ENCODE data around the gene HIPK1.

The HIPK1 gene

DNA sequence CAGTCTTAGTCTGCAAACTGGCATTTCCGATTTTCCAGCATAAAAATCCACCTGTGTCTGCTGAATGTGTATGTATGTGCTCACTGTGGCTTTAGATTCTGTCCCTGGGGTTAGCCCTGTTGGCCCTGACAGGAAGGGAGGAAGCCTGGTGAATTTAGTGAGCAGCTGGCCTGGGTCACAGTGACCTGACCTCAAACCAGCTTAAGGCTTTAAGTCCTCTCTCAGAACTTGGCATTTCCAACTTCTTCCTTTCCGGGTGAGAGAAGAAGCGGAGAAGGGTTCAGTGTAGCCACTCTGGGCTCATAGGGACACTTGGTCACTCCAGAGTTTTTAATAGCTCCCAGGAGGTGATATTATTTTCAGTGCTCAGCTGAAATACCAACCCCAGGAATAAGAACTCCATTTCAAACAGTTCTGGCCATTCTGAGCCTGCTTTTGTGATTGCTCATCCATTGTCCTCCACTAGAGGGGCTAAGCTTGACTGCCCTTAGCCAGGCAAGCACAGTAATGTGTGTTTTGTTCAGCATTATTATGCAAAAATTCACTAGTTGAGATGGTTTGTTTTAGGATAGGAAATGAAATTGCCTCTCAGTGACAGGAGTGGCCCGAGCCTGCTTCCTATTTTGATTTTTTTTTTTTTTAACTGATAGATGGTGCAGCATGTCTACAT is 47.6 kb downstream of the HIPK1 start:
- DNase-seq (ENCODE audit: low read depth, low spot score) = no peak
- H3K4me3 ChIP-seq (ENCODE audit: low read length) = no peak overlapping the region

DNA sequence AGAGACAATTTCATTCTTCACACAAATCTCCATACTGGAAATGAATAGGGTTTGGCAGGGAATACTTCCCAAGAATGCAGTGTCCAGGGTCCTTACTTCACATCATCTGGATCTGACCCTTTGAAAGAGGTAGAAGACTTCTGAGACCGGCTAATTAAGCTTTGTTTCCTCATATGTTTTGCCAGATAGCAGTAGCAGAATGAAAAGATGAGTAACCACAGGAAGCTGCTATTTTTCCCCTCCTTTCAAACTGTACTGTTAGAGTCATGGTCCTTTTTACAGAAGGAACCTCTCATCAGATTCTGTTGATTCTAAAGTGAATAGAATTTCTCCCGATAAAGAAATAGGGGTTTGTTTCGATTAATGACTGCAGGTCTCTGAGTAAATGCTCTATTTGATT is 48.8 kb downstream of the HIPK1 start:
- no peak overlapping the region for H3K4me3 ChIP-seq (ENCODE audit: low read length)
- no peak for DNase-seq (ENCODE audit: low read depth, low spot score)

DNA sequence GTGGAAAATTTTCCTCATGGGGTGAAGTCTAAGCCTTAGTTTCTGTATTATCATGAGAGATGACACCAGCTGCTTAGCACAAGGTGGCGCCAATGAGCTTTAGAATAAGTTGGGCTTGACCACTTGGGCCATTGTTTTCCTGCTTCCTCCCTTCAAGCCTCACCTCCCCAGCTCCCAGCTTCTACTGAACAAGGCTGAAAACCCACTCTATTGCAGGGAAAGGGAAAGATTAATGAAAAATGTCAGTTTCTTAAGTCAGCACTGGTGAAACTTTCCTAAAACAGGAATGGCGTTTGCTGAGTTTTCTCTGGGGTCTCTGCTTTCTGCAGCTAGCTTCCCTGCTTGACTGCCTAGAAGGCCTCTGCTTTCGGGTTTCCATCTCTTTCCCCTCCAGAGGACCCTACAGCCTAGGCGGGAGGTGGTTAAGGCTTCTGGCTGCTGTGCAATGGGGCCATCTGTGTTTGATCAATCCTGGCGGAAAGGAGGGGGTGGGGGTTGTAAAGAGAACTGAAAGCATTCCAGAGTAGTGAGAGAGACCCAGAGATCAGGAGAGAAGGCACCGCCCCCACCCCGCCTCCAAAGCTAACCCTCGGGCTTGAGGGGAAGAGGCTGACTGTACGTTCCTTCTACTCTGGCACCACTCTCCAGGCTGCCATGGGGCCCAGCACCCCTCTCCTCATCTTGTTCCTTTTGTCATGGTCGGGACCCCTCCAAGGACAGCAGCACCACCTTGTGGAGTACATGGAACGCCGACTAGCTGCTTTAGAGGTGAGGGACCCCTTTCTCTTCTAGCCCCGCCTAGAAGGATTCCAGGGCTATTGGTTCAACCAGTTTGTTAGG is 50.0 kb downstream of the HIPK1 start, which contains the start of gene OLFML3:
TSS of gene OLFML3 (plus strand) at position 612 of the 840 bp plus-strand sequence. CDS start at position 655, 43 bp downstream.
- DNase-seq (ENCODE audit: low read depth, low spot score) = peak; percentile 48
- no peak within 1 kb of the TSS for H3K4me3 ChIP-seq (ENCODE audit: low read length)

DNA sequence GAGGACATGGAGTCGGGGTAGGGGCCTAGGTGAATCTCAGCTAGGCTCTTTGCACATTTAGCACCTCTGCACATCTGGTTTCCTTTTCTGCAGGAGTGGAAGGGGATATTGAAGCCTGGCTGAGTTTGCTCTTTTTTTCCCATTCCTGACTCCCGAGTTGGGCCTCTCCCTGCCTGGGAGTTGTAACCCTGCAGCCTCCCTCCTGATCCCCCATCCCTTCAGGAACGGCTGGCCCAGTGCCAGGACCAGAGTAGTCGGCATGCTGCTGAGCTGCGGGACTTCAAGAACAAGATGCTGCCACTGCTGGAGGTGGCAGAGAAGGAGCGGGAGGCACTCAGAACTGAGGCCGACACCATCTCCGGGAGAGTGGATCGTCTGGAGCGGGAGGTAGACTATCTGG is 51.0 kb downstream of the HIPK1 start:
- no peak for DNase-seq (ENCODE audit: low read depth, low spot score)
- H3K4me3 ChIP-seq (ENCODE audit: low read length) = no peak overlapping the region

DNA sequence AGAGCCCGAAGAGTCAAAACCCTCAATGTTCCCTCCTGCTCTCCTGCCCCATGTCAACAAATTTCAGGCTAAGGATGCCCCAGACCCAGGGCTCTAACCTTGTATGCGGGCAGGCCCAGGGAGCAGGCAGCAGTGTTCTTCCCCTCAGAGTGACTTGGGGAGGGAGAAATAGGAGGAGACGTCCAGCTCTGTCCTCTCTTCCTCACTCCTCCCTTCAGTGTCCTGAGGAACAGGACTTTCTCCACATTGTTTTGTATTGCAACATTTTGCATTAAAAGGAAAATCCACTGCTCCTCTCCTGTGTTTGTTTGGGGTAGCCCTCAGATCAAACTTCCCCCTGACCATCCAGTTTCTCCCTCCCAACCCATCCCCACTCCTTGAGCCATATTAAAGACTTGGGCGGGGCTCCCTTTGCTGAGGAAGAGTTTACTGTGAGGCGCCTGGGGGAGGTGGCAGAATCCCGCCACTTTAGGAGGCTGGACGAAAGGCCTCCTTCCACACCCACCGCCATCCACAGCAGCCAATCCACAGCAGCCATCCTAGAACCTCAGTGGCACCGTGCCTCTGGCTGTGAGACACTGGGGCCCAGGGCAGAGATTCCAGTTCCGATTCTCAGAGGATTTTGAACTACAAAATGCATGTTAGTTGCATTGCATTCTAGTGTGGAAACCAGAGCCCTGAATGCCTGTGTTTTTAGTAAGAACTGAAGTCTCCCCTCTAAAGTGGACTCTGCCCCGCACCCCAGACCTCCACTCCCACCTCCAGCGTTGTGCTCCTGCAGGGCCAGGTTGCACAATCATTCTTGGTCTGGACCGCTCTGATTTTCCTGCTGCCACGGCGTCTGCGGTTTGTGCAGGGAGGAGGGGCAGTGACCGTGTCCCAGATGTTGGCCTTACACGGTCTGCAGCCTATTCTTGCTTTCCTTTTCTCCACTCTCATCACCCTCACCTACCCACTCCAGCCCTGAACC is 53.1 kb downstream of the HIPK1 start:
- DNase-seq (ENCODE audit: low read depth, low spot score) = no peak
- H3K4me3 ChIP-seq (ENCODE audit: low read length) = no peak overlapping the region

DNA sequence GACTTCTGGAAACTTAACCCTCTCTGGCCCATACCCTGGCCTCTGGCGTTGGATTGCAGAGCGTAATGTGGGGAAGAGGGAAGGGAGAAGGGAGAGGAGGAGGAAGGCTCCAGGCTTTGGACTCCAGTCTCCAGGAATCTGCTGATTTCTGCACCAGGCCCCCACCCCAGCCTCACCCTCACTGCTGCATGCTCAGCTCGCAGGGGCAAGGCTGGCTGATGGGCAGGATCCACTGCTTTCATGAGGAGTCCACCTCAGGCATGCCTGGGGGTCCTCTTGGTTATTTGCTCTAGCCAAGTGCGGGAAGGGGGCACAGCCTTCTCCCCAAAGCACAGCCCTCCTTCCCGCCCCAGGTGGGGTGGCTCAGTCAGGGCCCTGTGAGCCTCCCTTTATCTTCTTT is 53.8 kb downstream of the HIPK1 start:
- H3K4me3 ChIP-seq (ENCODE audit: low read length) = no peak overlapping the region
- DNase-seq (ENCODE audit: low read depth, low spot score) = no peak

DNA sequence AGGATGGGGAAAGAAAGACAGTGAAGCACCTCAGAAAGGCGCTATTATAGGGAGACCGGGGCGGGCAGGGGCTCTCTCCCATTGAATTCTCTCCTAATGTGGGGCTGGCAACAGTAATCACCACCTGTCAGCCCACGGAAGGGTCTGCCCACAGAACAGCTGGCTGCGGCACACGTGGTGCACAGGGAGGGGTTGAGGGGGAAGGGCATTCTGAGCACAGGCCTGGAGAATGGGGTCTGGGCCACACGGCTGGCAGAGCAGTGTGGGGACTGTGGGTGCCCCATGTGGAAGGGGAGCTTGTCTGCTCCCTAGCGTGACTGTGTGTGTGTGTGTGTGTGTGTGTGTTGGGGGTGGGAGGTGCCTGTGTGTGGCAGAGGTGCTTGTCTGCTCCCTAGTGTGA is 54.3 kb downstream of the HIPK1 start:
- H3K4me3 ChIP-seq (ENCODE audit: low read length) = no peak overlapping the region
- DNase-seq (ENCODE audit: low read depth, low spot score) = no peak

DNA sequence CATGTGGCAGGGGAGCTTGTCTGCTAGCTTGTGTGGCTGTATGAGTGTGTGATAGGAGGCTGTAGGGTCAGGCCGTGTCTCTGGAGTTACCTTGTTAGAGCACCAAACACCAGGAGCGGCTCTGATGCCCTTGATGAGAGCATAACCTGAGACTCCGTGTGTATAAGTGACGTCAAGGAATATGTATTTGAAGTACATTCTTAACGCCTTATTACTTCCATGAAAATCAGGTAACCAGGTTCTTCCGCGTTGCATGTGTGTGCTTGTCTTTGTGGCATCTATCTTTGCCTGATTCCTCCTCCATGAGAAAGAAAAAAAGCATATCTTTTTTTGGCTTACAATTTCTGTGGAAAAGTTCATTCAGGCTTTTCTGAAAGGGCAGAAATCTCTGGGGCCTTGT is 54.7 kb downstream of the HIPK1 start:
- no peak for DNase-seq (ENCODE audit: low read depth, low spot score)
- no peak overlapping the region for H3K4me3 ChIP-seq (ENCODE audit: low read length)

DNA sequence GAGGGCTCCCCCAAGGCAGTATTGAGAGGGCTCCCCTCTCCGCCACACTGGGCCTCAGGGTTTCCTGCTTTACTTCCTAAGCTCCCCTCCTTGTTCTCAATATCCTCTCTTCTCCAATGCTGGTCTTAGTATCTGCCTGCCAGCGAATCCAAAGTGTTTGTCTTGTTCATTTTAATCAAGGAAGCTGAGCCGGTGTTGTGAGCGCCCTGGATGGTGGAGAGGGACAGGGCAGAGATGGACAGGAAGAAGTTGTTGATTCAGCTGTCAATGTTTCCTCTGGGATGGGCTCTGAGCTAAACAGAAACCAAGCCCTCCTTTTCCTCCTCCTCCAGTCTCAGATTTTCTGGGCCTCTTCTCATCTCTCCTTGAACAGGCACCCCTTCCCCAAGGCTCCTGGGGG is 55.6 kb downstream of the HIPK1 start:
- no peak overlapping the region for H3K4me3 ChIP-seq (ENCODE audit: low read length)
- no peak for DNase-seq (ENCODE audit: low read depth, low spot score)

DNA sequence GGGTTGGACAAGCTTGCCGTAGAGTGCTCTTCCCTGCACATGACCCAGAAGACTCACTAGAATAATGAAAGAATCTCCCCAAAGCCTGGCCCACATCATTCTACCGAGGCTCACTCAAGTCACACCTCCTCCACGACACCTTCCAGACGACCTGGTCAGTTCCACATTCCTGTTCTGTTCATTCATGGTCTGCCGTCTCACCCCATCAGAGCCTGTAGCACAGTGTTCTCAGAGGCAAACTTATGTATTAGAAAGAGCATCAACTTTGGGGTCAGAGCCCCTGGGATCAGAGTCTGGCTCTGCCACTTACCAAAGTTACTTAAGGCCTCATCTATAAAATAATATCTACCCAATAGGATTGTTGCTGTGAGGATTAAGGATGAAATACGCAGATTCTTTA is 57.7 kb downstream of the HIPK1 start:
- H3K4me3 ChIP-seq (ENCODE audit: low read length) = no peak overlapping the region
- DNase-seq (ENCODE audit: low read depth, low spot score) = no peak

DNA sequence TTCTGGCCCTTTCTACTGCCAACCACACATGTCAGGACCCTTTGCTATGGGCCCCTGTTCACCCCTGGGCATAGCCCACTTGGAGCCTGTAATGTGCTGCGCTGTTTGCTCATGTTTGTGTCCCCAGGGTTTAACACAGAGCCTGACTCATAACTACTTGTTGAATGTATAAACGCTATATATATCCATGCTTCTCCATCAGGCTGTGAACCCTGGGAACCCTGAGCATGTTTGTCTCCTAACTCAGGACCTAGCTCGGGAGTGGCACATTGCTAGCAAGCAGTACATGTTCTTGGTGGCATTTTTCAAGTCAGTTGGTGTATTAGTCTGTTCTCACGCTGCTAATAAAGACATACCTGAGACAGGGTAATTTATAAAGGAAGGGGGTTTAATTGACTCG is 58.1 kb downstream of the HIPK1 start:
- DNase-seq (ENCODE audit: low read depth, low spot score) = no peak
- no peak overlapping the region for H3K4me3 ChIP-seq (ENCODE audit: low read length)

DNA sequence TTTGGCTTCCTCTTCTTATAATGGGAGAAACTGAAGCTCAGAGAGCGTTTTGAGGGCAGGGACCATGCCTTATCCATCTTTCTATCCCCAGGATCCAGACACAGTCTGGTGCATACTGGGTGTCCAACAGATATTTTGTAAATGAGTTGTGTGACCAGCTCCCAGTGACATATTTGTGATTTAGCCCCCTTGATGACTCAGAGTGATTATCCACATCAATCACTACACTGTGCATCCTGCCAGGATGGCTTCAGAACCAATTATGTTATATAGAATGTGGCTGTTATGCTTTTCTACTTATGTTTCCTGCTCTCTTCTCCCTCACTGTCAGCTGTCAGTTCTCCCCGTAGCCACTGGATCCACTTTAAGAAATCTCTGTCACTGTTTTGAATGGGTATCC is 61.4 kb downstream of the HIPK1 start:
- no peak for DNase-seq (ENCODE audit: low read depth, low spot score)

DNA sequence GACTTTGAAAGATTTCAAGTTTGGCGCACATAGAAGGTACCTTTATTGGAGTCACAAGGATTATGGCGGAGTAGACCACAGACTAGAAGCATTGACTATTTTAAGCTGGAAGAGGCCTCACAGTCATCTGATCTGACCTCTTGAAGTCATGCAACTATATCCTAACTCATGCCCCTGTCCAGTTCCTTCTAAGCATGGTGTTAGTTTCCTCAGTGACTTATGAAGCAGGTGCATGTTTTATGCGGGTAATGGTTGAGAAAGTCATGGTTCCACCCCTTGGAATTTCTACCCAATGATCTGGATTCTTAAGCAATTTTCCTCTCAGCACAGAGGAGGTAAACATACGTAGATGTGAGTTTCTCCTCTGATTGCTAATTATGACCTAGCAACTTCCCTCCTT is 61.8 kb downstream of the HIPK1 start:
- DNase-seq (ENCODE audit: low read depth, low spot score) = no peak
- H3K4me3 ChIP-seq (ENCODE audit: low read length) = no peak overlapping the region

More for the DNA sequence above, 61.4 kb downstream of the HIPK1 start:
- H3K4me3 ChIP-seq (ENCODE audit: low read length) = no peak overlapping the region

DNA sequence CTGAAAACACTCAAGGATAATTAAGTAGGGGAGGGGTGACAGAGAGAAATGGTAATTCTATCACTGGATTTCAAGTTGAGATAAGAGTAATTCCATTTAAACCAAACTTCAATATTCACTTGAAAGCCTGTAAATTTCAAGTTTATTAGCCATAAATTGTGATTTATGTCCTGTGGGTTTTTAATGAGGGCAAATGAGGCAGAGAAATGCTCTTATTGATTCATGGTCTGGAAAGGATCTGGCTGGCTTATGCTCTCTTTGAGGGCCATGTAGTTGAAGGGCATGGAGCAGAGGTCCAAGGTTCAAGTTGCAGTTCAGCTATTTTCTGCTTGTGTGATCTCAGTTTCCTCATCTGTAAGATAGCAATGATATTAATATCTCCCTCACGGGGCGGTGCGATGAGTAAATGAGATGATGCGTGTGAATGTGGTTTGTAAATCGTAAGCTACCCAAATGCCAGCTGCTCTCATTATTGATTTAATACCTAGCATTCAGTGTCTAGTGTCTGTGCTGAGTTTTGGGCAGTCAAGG is 62.4 kb downstream of the HIPK1 start:
- no peak for DNase-seq (ENCODE audit: low read depth, low spot score)
- H3K4me3 ChIP-seq (ENCODE audit: low read length) = no peak overlapping the region

DNA sequence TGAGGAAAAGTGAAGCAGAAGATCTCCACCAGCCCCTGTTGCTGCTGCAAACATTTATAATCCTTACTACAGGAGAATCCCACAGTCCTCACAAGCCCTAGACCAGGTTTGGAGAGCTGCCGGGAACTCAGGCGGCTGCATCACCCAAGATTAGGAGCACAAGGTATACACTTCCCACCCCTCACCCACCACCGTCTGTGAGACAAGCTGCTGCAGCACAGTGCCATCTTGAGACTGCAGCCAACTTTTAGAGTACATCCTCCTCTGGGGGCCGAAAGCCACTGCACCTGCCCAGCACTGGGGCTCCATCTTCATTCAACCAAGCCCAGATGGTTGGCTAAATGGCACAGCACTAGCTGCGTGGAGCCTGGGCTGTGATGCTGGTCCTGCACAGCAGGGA is 63.9 kb downstream of the HIPK1 start:
- H3K4me3 ChIP-seq (ENCODE audit: low read length) = no peak overlapping the region
- no peak for DNase-seq (ENCODE audit: low read depth, low spot score)

DNA sequence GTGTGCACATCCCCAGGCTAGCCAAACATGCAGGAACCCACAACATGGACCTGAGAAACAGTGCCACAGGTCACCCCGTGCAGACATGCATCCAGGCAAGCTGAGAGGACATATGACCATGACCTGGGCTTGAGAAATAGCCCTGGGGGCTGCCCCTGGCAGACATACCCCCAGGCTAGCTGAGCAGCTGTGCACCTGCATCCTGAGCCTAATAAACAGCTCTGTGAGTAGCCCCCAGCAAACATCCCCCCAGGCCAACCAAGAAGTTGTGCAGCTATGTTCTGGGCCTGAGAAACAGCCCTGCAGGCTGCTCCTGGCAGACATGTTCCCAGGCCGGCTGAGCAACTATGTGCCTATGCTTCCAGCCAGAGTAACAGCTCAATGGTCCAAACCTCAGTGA is 64.6 kb downstream of the HIPK1 start:
- no peak for DNase-seq (ENCODE audit: low read depth, low spot score)
- H3K4me3 ChIP-seq (ENCODE audit: low read length) = no peak overlapping the region

DNA sequence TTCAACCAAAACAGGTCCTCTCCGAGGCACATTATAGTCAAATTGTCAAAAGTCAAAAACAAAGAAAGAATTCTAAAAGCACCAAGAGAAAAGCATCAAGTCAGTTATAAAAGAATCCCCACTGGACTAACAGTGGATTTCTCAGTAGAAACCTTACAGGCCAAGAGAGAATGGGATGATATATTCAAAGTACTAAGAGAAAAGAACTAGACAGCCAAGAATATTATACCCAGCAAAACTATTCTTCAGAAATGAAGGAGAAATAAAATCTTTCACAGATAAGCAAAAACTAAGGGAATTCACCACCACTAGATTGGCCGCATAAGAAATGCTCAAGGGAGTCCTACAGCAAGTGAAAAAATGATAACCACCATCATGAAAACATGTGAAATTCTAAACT is 66.3 kb downstream of the HIPK1 start:
- no peak for DNase-seq (ENCODE audit: low read depth, low spot score)

DNA sequence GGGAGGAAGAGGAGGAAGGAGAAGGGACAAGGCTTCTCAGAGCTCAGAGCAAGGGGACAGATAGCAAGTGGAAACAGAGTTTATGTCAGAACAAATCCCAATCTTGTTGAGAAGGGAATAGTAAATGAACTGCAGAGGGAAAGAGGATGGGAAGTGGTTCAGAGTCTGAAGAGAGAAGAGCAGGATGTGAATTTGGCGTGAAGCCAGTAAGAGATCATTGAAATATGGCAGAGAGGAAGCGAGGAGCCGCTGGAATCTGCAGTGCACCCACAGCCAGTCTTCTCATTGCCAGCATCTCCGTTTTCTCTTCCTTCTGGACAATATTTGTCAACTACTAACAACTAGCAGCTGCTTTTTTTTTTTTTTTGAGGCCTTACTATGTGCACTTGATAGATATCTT is 69.2 kb downstream of the HIPK1 start:
- no peak for DNase-seq (ENCODE audit: low read depth, low spot score)
- H3K4me3 ChIP-seq (ENCODE audit: low read length) = no peak overlapping the region

More for the DNA sequence above, 66.3 kb downstream of the HIPK1 start:
- H3K4me3 ChIP-seq (ENCODE audit: low read length) = no peak overlapping the region

DNA sequence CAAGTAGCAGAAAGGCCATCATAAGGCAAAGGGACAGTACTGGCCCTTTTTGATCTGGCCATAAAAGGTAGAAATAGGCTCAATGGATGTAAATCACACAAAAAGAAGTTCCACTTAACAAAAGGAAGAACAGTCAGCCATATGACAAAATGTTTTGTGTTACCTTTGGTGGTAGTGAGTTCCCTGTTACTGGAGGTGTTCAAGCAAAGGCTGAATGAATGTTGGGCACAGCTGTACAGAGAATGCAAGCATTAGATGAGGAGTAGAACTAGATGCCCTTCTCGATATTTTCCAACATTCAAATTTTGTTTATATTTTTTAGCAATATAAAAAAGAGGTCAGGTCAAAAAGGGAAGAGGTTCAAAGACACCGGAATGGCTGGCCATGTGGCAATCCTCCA is 70.1 kb downstream of the HIPK1 start:
- no peak for DNase-seq (ENCODE audit: low read depth, low spot score)

More for the DNA sequence above, 70.1 kb downstream of the HIPK1 start:
- H3K4me3 ChIP-seq (ENCODE audit: low read length) = no peak overlapping the region

All from Jurkat, Clone E6-1 (cell line).